GM18498 (cell line): ENCODE data around the gene OR6B2.

Source experiments
- ATAC-seq: cut with Tn5 transposase; IDR thresholded peaks from one replicate; pipeline ENCODE4 v1.9.1; 2021; ENCODE audit warnings: mild to moderate bottlenecking, moderate library complexity; ENCODE audit not compliant: unreplicated experiment

The OR6B2 gene

GRCh38 chr2:239983004-239983778 is 47.0 kb downstream of the OR6B2 start:
- ATAC-seq, result no peak
